SK-MEL-5 (cell line): ENCODE measurements around the gene TNFRSF8. TPM values are rescaled to one million over a fixed set of nuclear protein-coding genes. Genes with fewer than 3 reads are reported as not detected.
"Not testable (repeated sequence)": the region's sequence is repeated elsewhere in the genome, so short reads cannot be mapped to it uniquely, and the experiment has no call there.

Experiments used
- DNase-seq: peaks from one replicate; pipeline ENCODE4 v3.0.0-alpha.2; 2016; ENCODE audit warnings: low read depth, low spot score
- in situ Hi-C: cut with HindIII; loops from 2 replicates; pipeline ENCODE4 v1.10.0; 2016; ENCODE audit warnings: low sequenced_read_pairs, high pct_unique_total_duplicates, low pct_unique_long_range_greater_than_20kb
- polyA plus RNA-seq, 2 experiments: library from polyadenylated mRNA; depleted of rRNA; stranded (reverse); fragments of >200 nt; gene quantifications; 2 replicates each; pipeline ENCODE4 v1.2.3, GENCODE V29; 2015
- total RNA-seq: library from RNA; depleted of rRNA; stranded (reverse); fragments of >200 nt; shearing (Covaris generic); gene quantifications from 2 replicates; pipeline ENCODE4 v1.2.3, GENCODE V29; 2014; rRNA removed

Gene TNFRSF8
- total RNA-seq: not detected in 2 replicates
- 0.24 TPM in 1 of 2 replicates, not detected in the other for polyA plus RNA-seq (2015; cell fraction: cytosol; rRNA removed)
- polyA plus RNA-seq (2015; cell fraction: nucleus; rRNA removed): not detected in 2 replicates

DNA sequence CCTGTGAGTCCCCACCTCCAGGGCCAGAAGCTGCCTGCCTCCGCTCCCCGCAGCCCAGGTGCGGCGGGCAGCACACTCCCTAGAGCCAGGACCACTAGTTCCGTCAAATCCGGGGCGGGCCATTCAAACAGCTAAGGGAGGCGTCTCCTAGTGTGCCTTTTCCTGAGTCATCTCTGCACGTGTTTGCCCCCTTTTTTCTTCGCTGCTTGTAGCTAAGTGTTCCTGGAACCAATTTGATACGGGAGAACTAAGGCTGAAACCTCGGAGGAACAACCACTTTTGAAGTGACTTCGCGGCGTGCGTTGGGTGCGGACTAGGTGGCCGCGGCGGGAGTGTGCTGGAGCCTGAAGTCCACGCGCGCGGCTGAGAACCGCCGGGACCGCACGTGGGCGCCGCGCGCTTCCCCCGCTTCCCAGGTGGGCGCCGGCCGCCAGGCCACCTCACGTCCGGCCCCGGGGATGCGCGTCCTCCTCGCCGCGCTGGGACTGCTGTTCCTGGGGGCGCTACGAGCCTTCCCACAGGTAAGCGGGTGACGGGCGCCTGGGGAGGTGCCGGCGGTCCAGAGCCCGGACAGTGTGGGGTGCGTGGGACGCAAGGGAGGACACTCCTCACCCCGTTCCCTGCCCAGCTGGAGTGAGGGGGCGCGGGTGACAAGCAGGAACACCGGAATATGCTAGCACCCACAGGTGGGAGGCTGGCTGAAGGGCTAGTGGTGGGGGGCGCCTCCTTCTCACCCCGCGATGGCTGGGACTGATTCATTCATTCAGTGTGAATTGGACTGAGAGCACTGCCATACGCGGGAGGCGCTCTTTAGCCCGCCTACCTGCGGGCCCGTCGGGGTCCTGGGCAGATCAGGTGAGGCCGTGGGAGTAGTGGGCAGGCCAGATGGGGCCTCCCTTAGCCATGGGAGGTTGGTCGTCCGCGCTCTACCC, at the start of gene TNFRSF8:
TSS of gene TNFRSF8 (plus strand) at position 163 of the 932 bp plus-strand sequence. CDS start at position 459, 296 bp downstream.
- in situ Hi-C loops: no loop called here
- no peak for DNase-seq

DNA sequence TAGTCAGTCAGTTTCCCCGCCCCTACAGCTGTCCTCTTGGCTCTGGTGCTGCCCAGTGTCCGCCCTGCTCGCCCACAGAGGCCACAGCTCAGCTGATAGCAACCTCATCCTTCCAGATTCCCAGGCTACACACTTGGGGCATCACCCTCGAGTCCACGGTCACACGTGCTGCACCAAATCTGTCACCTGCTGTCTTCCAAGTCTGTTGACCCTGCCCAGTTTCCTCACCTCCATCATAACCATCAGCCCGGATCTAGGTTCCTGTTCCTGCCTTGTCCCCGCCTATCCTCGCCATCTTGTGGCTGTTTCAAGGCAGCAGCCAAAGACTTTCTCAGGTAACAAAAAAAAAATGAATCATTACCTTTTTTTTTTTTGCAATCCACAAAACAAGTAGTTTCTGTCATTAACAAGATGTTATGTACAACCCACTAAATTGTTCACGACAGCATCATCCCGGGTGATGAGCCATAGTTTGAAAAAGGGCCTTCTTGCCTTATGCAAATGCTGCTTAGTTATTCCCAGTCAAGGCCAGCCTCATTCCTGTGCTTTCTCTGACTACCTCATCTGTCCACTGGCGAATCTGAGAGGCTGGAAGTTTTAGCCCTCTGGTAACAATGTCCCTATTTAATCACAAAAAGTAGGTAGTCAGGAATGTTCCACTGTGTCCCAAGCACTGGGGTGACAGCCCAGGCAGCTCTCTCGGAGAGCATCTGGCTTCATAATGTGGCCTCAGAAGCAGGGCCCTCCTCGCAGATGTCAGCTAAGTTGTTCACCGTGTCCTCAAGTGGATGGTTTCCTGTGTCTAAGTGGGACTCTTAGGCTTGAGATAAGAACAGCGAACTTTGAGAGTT, 48.7 kb upstream of the TNFRSF8 start:
- DNase-seq: peak; percentile 11
- in situ Hi-C loops: no loop called here

DNA sequence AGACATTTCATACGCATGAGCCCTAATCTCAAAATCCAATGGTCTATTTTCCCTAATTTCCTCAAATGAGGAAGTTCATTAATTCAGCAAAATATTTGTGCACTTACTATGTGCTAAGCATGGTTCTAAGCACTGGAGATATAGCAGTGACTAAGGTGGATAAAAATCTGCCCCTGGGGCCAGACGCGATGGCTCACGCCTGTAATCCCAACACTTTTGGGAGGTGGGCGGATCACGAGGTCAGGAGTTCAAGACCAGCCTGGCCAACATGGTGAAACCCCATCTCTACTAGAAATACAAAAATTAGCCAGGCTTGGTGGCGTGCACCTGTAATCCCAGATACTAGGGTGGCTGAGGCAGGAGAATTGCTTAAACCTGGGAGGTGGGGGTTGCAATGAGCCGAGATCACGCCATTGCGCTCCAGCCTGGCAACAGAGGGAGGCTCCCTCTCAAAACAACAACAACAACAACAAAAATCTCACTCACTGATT, 48.1 kb upstream of the TNFRSF8 start:
- in situ Hi-C loops: no loop called here
- no peak for DNase-seq

DNA sequence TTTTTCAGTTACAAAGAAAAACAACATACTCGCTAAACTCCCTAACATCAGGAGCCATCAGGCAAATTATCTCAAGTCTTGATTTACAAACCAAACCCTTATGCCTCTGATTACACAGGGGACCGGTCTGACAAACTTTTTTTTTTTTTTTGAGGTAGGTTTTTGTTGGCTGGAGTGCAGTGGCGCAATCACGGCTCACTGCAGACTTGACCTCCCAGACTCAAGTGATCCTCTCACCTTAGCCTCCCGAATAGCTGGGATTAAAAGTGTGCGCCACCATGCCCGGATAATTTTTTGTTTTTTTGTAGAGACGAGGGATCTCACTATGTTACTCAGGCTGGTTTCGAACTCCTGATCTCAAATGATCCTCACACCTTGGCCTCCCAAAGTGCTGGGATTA, 47.6 kb upstream of the TNFRSF8 start:
- DNase-seq: no peak
- in situ Hi-C loops: no loop called here

DNA sequence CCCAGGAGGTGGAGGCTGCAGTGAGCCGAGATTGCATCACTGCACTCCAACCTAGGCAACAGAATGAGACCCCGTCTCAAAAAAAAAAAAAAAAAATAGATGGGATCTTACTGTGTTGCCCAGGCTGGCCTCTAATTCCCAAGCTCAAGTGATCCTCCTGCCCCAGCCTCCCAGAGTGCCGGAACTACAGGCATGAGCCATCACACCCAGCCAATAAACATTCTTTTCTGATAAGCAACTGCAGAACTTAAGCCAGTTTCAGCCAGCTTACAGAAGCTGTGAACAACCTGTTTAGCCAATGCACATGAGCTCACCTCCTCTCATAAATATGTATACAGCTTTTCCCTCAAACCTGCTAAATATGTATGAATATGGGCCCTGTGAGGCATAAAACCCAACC, 46.9 kb upstream of the TNFRSF8 start:
- no peak for DNase-seq
- in situ Hi-C loops: no loop called here

DNA sequence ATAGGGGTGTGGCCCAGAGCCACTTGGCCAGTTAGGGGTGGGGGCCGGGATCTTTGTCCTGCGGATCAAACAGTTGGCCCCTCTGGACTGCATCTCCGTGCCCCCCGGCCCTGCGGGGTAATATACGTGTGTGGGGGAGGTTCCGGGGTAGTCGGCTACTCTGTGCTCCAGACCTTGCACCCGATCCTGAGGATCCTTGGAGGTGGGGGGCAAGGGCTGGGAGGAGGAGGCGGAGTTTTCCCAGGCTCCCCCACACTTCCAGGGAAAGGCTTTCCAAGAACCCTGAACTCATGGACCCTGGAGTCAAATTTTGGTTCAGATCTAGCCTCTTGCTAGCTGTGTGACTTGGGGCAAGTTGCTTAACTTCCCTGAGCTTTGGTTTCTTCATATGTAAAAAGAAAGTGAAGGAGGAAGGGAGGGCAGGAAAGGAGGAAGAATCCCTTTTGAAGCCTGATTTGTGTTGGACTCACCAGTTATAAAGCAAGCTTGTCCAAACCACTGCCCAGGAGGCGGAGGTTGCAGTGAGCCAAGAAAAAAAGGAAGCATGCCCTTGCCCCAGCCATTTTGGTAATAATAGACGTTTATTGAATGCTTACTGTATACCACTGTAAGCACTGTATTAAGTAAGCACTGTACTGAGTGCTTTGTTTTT, 43.1 kb upstream of the TNFRSF8 start:
- DNase-seq: peak; percentile 15

DNA sequence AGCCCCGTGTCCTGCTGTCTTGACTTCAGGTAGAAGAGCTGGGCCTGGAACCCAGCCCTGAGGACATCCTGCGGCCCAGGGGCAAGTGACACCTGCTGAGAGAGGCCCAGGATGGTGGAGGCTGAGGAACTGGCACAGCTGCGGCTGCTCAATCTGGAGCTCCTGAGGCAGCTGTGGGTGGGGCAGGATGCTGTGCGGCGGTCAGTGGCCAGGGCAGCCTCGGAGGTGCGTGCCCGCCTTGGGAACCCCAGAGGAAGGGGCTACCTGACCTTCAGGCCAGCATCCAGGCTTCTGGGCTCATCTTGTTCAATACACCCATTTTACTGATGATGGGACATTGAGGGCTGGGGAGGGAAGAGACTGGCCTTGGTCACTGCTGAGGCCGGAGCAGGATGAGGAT, 41.5 kb upstream of the TNFRSF8 start:
- no peak for DNase-seq
- in situ Hi-C loops: no loop called here

More for the DNA sequence above, 43.1 kb upstream of the TNFRSF8 start:
- in situ Hi-C loops: no loop called here

DNA sequence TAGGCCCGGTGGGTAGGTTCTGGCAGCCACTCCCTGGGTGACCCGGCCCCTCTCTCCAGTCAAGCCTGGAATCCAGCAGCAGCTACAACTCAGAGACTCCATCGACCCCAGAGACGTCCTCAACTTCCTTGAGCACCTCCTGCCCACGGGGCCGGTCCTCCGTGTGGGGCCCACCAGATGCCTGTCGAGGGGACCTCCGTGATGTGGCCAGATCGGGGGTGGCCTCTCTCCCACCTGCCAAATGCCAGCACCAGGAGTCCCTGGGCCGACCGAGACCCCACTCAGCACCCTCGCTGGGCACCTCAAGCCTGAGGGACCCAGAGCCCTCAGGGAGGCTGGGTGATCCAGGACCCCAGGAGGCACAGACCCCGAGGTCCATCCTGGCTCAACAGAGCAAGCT, 41.1 kb upstream of the TNFRSF8 start:
- in situ Hi-C loops: no loop called here
- no peak for DNase-seq

DNA sequence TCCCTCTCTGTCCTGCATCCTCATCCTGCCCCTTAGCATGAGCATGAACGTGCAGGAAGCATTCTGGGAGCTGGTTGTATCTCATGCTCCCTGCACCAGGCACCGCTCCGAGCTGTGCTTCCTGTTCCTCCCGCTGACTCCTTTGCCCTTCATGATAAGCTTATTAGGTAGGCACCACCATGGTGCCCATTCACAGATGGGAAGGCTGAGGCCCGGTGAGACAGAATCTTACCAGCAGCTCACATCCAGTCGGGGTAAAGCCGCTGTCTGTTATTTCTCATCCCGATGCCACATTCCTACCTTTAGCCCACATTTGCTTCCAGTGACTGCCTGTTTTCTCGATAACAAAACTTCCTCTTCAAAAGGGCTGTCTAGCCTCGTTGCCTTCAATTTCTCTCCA, 36.5 kb upstream of the TNFRSF8 start:
- in situ Hi-C loops: no loop called here
- no peak for DNase-seq

DNA sequence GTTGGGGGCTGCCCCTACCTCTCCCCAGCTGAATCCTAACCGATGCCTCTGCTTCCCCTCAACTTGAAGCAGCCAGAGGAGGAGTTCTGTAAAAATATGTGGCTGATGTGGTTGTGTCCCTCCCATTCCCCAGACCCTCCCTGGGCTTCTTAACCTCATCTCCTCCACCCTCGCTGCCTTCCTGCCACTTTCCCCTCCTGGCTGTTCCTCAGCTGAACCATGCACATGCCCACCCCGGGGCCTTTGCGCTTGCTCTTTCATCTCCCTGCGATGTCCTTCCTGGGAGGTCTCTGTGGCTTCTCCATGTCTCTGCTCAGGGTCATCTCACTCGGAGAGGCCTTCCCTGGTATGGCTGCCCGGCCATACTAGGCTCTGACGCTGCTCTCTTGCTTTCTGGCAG, 34.9 kb upstream of the TNFRSF8 start:
- no peak for DNase-seq
- in situ Hi-C loops: no loop called here

DNA sequence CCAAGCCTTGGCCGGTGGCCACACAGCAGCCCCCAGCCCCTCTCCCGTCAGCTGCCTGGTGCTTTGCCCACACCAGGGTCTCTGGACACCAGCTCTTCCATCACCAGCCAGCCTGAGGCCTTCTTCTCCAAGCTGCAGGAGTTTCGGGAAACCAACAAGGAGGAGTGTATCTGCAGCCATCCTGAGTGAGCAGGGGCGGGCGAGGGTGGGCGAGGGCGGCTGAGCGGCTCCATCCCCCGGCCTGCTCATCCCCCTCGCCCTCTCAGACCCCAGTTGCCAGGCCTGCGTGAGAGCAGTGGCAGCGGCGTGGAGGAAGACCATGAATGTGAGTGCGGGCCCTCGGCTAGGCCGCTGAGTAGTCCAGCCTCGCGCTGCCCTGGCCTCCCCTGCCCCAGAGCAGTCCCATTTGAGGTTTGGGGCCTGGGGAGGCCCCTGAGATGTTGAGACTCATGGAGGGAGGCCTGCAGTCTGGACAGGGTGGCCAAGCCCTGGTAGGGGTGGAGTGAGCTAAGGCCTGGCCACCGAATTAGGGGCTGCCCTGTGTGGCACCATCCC, 34.1 kb upstream of the TNFRSF8 start:
- DNase-seq: no peak
- in situ Hi-C loops: no loop called here

DNA sequence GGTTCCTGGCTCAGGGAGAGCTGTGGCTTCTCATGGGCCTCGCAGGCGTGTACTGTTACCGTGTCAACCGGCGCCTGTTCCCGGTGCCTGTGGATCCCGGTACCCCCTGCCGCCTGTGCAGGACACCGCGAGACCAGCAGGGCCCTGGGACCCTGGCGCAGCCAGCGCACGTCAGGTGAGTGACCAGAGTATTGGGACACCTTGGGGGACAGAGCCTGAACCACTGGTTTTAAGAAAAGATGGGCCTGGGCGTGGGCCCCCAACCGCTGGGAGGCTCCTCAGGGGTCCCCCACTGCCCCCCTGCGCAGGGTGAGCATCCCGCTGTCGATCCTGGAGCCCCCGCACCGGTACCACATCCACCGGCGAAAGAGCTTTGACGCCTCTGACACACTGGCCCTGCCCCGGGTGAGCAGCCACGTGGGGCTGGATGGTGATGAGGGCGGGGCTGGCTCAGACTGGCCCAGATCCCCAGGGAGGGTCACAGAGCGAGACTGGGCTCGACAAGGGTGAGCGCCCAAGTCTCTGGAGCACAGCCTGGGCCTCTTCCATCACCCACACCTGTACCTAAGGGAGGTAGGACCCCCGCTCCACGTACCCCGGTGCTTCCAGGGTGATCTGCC, 33.3 kb upstream of the TNFRSF8 start:
- DNase-seq: no peak
- in situ Hi-C loops: no loop called here

DNA sequence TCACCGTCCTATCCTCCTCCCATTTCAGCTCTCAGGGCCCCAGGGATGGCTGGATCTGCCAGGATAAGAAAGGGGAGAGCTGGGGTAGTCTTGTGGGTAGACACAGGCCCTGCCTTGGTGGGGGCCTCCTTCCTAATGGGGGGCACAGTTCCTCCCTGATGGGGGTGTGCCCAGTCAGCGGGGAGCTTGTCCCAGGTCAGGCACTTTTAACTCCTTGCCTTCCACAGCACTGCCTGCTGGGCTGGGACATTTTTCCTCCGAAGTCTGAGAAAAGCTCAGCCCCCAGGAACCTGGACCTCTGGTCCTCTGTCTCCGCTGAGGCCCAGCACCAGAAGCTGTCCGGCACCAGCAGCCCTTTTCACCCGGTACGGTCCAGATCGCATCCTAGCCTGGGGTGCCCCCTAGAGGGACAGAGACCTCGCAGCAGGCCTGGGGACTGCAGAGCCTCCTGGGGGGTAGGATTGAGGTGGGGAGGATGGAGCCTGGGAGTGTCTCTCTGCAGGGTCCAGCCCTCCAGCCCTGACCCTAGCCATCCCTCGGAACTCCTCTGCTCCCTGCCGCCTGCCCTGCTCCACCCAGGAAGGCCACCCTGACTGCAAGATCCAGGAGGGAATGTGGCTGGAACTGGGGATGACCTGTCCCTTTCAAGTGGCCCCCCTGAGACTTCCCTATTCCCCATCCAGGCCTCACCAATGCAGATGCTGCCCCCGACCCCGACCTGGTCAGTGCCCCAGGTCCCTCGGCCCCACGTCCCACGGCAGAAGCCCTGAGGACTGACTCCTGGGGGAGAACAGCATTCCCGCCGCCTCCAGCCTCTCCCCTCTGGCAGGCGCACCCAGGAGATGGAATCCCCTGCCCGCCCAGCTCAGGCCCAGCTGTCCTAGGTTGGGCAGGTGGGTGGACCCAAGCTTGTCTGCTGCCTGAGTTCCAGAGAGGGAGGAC, 31.8 kb upstream of the TNFRSF8 start:
- DNase-seq: peak; percentile 52
- in situ Hi-C loops: no loop called here

DNA sequence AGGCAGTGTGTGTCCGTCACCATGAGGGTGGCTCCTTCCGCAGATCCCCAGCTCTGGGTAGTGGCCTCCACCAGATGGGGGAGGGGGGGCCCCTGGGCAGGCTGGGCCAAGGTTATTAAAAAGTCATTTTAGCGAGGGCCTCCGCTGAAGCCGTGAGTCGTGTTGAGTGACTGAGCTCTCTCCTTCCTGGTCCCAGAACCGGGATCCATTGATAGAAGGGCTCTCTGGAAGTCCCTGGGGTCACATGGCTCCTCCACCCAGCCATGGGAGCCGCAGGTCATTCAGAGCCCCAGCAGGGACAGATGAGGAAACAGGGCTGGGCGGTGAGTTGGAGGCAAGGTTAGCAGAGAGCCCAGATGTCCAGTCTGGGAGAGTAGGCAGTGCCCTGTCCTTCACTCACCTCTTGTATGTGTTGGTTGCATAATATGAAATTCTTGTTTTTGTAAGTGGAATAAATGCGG, 30.9 kb upstream of the TNFRSF8 start:
- no peak for DNase-seq
- in situ Hi-C loops: no loop called here

DNA sequence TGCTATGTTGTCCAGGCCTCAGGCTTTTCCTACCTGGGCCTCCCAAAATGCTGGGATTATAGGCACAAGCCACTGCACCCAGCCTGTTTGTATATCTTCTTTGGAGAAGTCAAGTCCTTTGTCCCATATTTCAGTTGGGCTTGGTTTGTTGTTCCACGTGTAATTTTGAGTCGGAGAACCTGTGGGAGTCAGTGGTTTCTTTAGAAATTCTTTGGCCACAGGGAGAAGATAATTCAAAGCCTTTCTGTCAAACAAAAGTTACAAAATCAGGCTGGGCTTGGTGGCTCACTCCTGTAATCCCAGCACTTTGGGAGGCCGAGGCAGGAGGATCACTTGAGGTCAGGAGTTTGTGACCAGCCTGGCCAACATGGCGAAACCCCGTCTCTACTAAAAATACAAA, 29.7 kb upstream of the TNFRSF8 start:
- DNase-seq, in situ Hi-C loops: not testable (repeated sequence)

DNA sequence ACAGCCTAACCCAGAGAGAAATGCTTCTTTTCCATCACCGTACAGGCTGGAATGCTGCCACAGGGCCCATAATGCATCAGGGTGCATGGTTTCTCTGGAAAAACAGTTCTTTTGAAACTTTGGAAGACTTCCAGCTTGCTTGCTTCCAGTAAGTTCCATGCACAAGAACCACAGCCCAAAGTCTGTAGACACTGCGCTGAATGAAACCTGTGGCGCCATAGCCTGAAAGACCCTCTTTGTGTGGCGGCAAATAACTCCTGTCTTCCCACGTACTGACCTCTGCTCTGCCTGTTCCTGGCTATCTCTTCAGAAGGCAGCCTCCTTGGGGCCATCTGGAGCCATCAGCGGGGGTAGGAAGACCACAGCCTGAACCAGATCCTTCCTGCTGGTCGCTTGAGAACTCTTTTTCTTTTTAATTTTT, 28.7 kb upstream of the TNFRSF8 start:
- in situ Hi-C loops: no loop called here
- DNase-seq: peak; percentile 43
